Measurements from ENCODE around the gene CD22. TPM values are rescaled to one million over a fixed set of nuclear protein-coding genes. Genes with fewer than 3 reads are reported as not detected.

The CD22 gene
- total RNA-seq, 1 experiment from 2014 or later, result 0.21 TPM

- no peak overlapping the region for H3K4me3 ChIP-seq
- no peaks in the 10 kb centered on the region for H3K36me3 ChIP-seq
- H3K9me3 ChIP-seq (replicated peaks), result no peaks in the 10 kb centered on the region
- peaks cover 50% of the 10 kb centered on the region for H3K4me1 ChIP-seq (replicated peaks)
- H3K27me3 ChIP-seq (replicated peaks), result no peaks in the 10 kb centered on the region
- DNase-seq (ENCODE audit: low read depth in 1 of 2, low spot score in 2 of 2), result no peak
- H3K27ac ChIP-seq, result no peak overlapping the region
Measured at GRCh38 chr19:35313587-35313986, 15.4 kb upstream of the CD22 start.

- Histone ChIP-seq H3K36me3 (no peaks in the 10 kb centered on the region), H3K27me3 (replicated peaks) (no peaks in the 10 kb centered on the region), H3K9me3 (replicated peaks) (no peaks in the 10 kb centered on the region), H3K4me1 (replicated peaks) (peaks cover 54% of the 10 kb centered on the region), H3K27ac (no peak overlapping the region), H3K4me3 (no peak overlapping the region)
- no peak for DNase-seq (ENCODE audit: low read depth in 1 of 2, low spot score in 2 of 2)
Measured at GRCh38 chr19:35314031-35314430, 15.0 kb upstream of the CD22 start.

GRCh38 chr19:35314858-35315470 lies 14.0 kb upstream of the CD22 start:
- Histone ChIP-seq H3K36me3 (no peaks in the 10 kb centered on the region), H3K27ac (no peak overlapping the region), H3K27me3 (replicated peaks) (no peaks in the 10 kb centered on the region), H3K4me3 (no peak overlapping the region), H3K4me1 (replicated peaks) (peaks cover 51% of the 10 kb centered on the region), H3K9me3 (replicated peaks) (no peaks in the 10 kb centered on the region)
- DNase-seq (ENCODE audit: low read depth in 1 of 2, low spot score in 2 of 2), result no peak

DNA sequence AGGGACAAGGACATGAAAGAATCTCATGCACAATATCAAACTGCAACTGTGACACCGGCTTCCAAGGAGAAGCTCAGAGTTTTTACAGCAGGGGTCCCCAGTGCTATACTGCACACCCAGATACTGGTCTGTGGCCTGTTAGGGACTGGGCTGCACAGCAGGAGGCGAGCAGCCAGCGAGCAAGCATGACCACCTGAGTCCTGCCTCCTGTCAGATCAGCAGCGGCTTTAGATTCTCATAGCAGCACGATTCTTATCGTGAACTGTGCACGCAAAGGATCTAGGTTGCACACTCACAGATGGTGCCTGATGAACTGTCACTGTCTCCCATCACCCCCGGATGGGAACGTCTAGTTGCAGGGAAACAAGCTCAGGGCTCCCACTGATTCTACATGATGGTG lies 13.1 kb upstream of the CD22 start:
- Histone ChIP-seq H3K27ac (no peak overlapping the region), H3K9me3 (replicated peaks) (no peaks in the 10 kb centered on the region), H3K4me3 (no peak overlapping the region), H3K27me3 (replicated peaks) (no peaks in the 10 kb centered on the region), H3K36me3 (no peaks in the 10 kb centered on the region), H3K4me1 (replicated peaks) (peaks cover 43% of the 10 kb centered on the region)
- no peak for DNase-seq (ENCODE audit: low read depth in 1 of 2, low spot score in 2 of 2)

GRCh38 chr19:35316560-35316959 lies 12.4 kb upstream of the CD22 start:
- no peak overlapping the region for H3K27ac ChIP-seq
- DNase-seq (ENCODE audit: low read depth in 1 of 2, low spot score in 2 of 2), result no peak
- H3K4me1 ChIP-seq (replicated peaks), result peaks cover 36% of the 10 kb centered on the region
- H3K36me3 ChIP-seq, result no peaks in the 10 kb centered on the region
- H3K9me3 ChIP-seq (replicated peaks), result no peaks in the 10 kb centered on the region
- H3K4me3 ChIP-seq, result no peak overlapping the region
- no peaks in the 10 kb centered on the region for H3K27me3 ChIP-seq (replicated peaks)

DNA sequence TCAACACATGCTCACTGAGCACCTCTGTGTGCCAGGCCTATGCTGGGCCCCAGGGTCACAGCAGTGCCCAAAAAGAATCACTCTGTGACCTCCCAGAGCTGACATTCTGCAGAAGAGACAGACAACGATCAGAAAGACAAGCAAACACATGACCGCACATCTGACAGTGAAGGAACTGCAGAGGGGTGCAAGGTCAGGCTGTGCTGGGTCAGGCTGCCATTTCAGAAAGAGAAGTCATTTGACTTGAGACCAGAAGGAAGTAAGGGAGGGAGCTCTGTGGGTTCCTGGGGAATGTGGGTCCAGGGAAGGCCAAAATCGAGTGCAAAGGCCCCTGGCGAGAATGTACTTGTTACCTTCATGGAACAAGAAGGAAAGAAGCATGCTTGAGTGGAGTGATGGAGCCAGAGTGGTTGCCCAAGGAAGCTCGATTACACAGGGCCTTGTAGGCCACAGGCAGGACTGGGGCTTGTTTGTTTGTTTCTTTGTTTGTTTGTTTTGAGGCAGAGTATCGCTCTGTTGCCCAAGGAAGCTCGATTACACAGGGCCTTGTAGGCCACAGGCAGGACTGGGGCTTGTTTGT lies 11.4 kb upstream of the CD22 start:
- H3K9me3 ChIP-seq (replicated peaks), result no peaks in the 10 kb centered on the region
- no peak overlapping the region for H3K4me3 ChIP-seq
- no peaks in the 10 kb centered on the region for H3K36me3 ChIP-seq
- DNase-seq (ENCODE audit: low read depth in 1 of 2, low spot score in 2 of 2), result no peak
- H3K27ac ChIP-seq, result no peak overlapping the region
- H3K27me3 ChIP-seq (replicated peaks), result no peaks in the 10 kb centered on the region
- peaks cover 26% of the 10 kb centered on the region for H3K4me1 ChIP-seq (replicated peaks)

- Histone ChIP-seq H3K27me3 (replicated peaks) (no peaks in the 10 kb centered on the region), H3K9me3 (replicated peaks) (no peaks in the 10 kb centered on the region), H3K4me1 (replicated peaks) (peaks cover 15% of the 10 kb centered on the region), H3K4me3 (no peak overlapping the region), H3K36me3 (no peaks in the 10 kb centered on the region), H3K27ac (peak overlapping the region; percentile 84)
- peak; percentile 81 to 86 for DNase-seq (ENCODE audit: low read depth in 1 of 2, low spot score in 2 of 2)
Measured at GRCh38 chr19:35318679-35319448, 10.1 kb upstream of the CD22 start.

DNA sequence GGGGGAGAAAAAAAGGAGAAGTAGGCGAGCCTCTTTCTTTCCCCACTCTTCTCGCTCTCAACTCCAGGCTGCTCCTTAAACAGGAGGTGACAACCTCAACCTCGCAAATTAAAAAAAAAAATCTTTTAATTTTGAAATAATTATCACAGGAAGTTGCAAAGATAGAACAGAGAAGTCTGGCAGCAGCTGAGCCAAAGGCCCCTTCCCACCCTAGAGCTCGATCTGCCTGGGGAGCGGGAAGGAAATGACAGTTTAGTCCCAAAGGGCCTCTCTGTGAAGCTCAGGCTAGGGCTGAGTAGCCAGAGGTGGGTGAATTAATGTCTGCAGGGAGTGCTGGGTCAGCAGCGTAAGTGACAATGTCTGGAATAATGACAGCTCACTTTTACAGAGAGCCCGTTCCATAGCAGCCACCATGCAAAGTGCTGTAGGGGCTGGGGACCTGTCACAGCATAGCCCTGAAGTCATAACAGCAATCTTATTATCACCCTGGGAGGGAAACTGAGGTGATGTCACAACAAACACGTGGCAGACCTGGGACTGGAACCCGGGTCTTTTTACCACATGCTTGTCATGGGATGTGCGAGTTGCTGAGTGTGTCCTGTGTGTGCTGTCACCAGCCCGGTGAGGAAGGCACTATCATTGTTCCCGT lies 8.8 kb upstream of the CD22 start:
- no peak overlapping the region for H3K27ac ChIP-seq
- no peaks in the 10 kb centered on the region for H3K9me3 ChIP-seq (replicated peaks)
- no peak for DNase-seq (ENCODE audit: low read depth in 1 of 2, low spot score in 2 of 2)
- H3K36me3 ChIP-seq, result no peaks in the 10 kb centered on the region
- no peak overlapping the region for H3K4me3 ChIP-seq
- no peaks in the 10 kb centered on the region for H3K27me3 ChIP-seq (replicated peaks)
- peaks cover 15% of the 10 kb centered on the region for H3K4me1 ChIP-seq (replicated peaks)

- DNase-seq (ENCODE audit: low read depth in 1 of 2, low spot score in 2 of 2), result no peak
- Histone ChIP-seq H3K4me1 (replicated peaks) (peaks cover 15% of the 10 kb centered on the region), H3K4me3 (no peak overlapping the region), H3K36me3 (no peaks in the 10 kb centered on the region), H3K27me3 (replicated peaks) (no peaks in the 10 kb centered on the region), H3K27ac (no peak overlapping the region), H3K9me3 (replicated peaks) (no peaks in the 10 kb centered on the region)
Measured at GRCh38 chr19:35321291-35321690, 7.7 kb upstream of the CD22 start.

- H3K4me1 ChIP-seq (replicated peaks), result peaks cover 15% of the 10 kb centered on the region
- no peak for DNase-seq (ENCODE audit: low read depth in 1 of 2, low spot score in 2 of 2)
- H3K27ac ChIP-seq, result no peak overlapping the region
- H3K36me3 ChIP-seq, result no peaks in the 10 kb centered on the region
- no peaks in the 10 kb centered on the region for H3K9me3 ChIP-seq (replicated peaks)
- no peak overlapping the region for H3K4me3 ChIP-seq
- H3K27me3 ChIP-seq (replicated peaks), result no peaks in the 10 kb centered on the region
Measured at GRCh38 chr19:35322014-35322413, 7.0 kb upstream of the CD22 start.

GRCh38 chr19:35327642-35328041 lies 1.3 kb upstream of the CD22 start:
- H3K4me1 ChIP-seq (replicated peaks), result no peaks in the 10 kb centered on the region
- no peak for DNase-seq (ENCODE audit: low read depth in 1 of 2, low spot score in 2 of 2)
- no peaks in the 10 kb centered on the region for H3K9me3 ChIP-seq (replicated peaks)
- H3K27me3 ChIP-seq (replicated peaks), result no peaks in the 10 kb centered on the region
- no peak overlapping the region for H3K27ac ChIP-seq
- no peak overlapping the region for H3K4me3 ChIP-seq
- no peaks in the 10 kb centered on the region for H3K36me3 ChIP-seq

- no peaks in the 10 kb centered on the region for H3K36me3 ChIP-seq
- H3K27ac ChIP-seq, result no peak overlapping the region
- H3K9me3 ChIP-seq (replicated peaks), result no peaks in the 10 kb centered on the region
- H3K27me3 ChIP-seq (replicated peaks), result no peaks in the 10 kb centered on the region
- H3K4me3 ChIP-seq, result no peak overlapping the region
- H3K4me1 ChIP-seq (replicated peaks), result no peaks in the 10 kb centered on the region
- no peak for DNase-seq (ENCODE audit: low read depth in 1 of 2, low spot score in 2 of 2)
Measured at GRCh38 chr19:35329323-35329722, 336 bp downstream of the CD22 start.

DNA sequence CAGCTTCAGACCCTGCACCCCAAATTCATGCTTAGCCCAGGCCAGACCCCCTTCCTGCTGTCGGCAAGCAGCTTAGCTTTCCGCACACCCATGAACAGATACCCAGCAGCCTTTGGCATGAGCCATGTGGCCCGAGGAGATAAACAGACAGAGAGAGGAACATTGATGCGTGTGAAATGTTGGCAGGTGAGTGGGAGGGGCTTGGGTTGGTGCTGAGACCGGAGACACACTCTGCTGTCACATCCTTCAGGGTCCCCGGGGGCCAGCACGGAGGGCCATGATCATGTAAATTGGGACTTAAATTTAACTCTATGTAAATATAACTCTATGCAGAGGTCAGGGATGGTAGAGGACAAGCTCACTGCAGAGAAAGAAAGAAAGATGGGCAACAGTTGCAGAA lies 1.5 kb downstream of the CD22 start:
- Histone ChIP-seq H3K36me3 (no peaks in the 10 kb centered on the region), H3K9me3 (replicated peaks) (no peaks in the 10 kb centered on the region), H3K27ac (no peak overlapping the region), H3K27me3 (replicated peaks) (no peaks in the 10 kb centered on the region), H3K4me1 (replicated peaks) (no peaks in the 10 kb centered on the region), H3K4me3 (no peak overlapping the region)
- DNase-seq (ENCODE audit: low read depth in 1 of 2, low spot score in 2 of 2), result no peak

Data from SJSA1 (cell line).